GM23338 (cell line): ENCODE results near the gene SFTPB. TPM values are rescaled to one million over a fixed set of nuclear protein-coding genes. Genes with fewer than 3 reads are reported as not detected.

ENCODE experiments used
- ATAC-seq: fragments of 200-7000 bp; cut with Tn5 transposase; 3 replicates; pipeline ENCODE4 v1.9.1; 2020
- DNase-seq: peaks from one replicate; pipeline ENCODE4 v3.0.0-alpha.2; 2015; ENCODE audit warnings: low spot score
- H2AFZ ChIP-seq: fragments of 200-600 bp; sonication (generic); 2 replicates; pipeline ENCODE4 v1.8.0; 2016; ENCODE audit warnings: antibody characterized with exemption, mild to moderate bottlenecking, moderate library complexity
- H3F3A ChIP-seq: fragments of 200-600 bp; sonication (generic); replicated peaks from 2 replicates; pipeline ENCODE4 v1.8.0; 2017; ENCODE audit warnings: antibody characterized with exemption, mixed run types, low read depth
- H3K27ac ChIP-seq: fragments of 200-600 bp; sonication (generic); 2 replicates; pipeline ENCODE4 v1.6.1; 2016; ENCODE audit warnings: low read depth
- H3K27me3 ChIP-seq: fragments of 200-600 bp; sonication (generic); 2 replicates; pipeline ENCODE4 v1.8.0; 2016; ENCODE audit warnings: mild to moderate bottlenecking, mixed run types, moderate library complexity; ENCODE audit not compliant: insufficient read depth
- H3K36me3 ChIP-seq: fragments of 200-600 bp; sonication (generic); 2 replicates; pipeline ENCODE4 v1.8.0; 2016; ENCODE audit warnings: mild to moderate bottlenecking; ENCODE audit not compliant: insufficient read depth
- H3K4me1 ChIP-seq: fragments of 200-600 bp; sonication (generic); 2 replicates; pipeline ENCODE4 v1.8.0; 2016; ENCODE audit warnings: mild to moderate bottlenecking, moderate library complexity; ENCODE audit not compliant: insufficient read depth
- H3K4me2 ChIP-seq: fragments of 200-600 bp; sonication (generic); 2 replicates; pipeline ENCODE4 v1.7.1; 2017; ENCODE audit warnings: mixed run types
- H3K4me3 ChIP-seq: fragments of 200-600 bp; sonication (generic); 2 replicates; pipeline ENCODE4 v1.6.1; 2016; ENCODE audit warnings: mixed run types
- H3K79me2 ChIP-seq: fragments of 200-600 bp; sonication (generic); replicated peaks from 2 replicates; pipeline ENCODE4 v1.8.0; 2017; ENCODE audit warnings: mild to moderate bottlenecking; ENCODE audit not compliant: insufficient read depth
- H3K9me2 ChIP-seq: fragments of 200-600 bp; sonication (generic); 2 replicates; pipeline ENCODE4 v1.8.0; 2017; ENCODE audit not compliant: insufficient read depth
- H4K20me1 ChIP-seq: fragments of 200-600 bp; sonication (generic); replicated peaks from 2 replicates; pipeline ENCODE4 v1.8.0; 2017; ENCODE audit warnings: mild to moderate bottlenecking; ENCODE audit not compliant: insufficient read depth
- H3K27ac Mint-ChIP-seq: 2 replicates; pipeline ENCODE4 v1.8.0; 2020; ENCODE audit warnings: inconsistent platforms, mild to moderate bottlenecking, moderate library complexity, mixed read lengths
- H3K27me3 Mint-ChIP-seq: 3 replicates; pipeline ENCODE4 v1.8.0; 2022; ENCODE audit warnings: low read depth, mild to moderate bottlenecking, moderate library complexity, mixed read lengths, inconsistent platforms; ENCODE audit not compliant: insufficient read depth, poor library complexity
- H3K36me3 Mint-ChIP-seq: 3 replicates; pipeline ENCODE4 v1.8.0; 2021; ENCODE audit warnings: low read depth, mild to moderate bottlenecking, inconsistent platforms, moderate library complexity, mixed read lengths
- H3K4me1 Mint-ChIP-seq: 3 replicates; pipeline ENCODE4 v1.8.0; 2020; ENCODE audit warnings: mild to moderate bottlenecking, inconsistent platforms, mixed read lengths
- H3K4me3 Mint-ChIP-seq: 3 replicates; pipeline ENCODE4 v1.8.0; 2021; ENCODE audit warnings: moderate library complexity, mild to moderate bottlenecking, inconsistent platforms, mixed read lengths
- H3K9me3 Mint-ChIP-seq: 3 replicates; pipeline ENCODE4 v1.8.0; 2020; ENCODE audit warnings: moderate library complexity, mild to moderate bottlenecking, inconsistent platforms, mixed read lengths
- CREB1 ChIP-seq: fragments of 250-450 bp; sonication (Bioruptor Pico); IDR thresholded peaks from 2 replicates; pipeline ENCODE4 v1.5.0; 2020; ENCODE audit warnings: low read depth, mild to moderate bottlenecking, moderate library complexity
- EZH2 ChIP-seq: fragments of 200-600 bp; sonication (generic); IDR thresholded peaks from one replicate; pipeline ENCODE4 v1.8.0; 2017; ENCODE audit warnings: antibody characterized with exemption, mild to moderate bottlenecking, low read depth; ENCODE audit not compliant: unreplicated experiment
- EZH2phosphoT487 ChIP-seq: fragments of 200-600 bp; sonication (generic); IDR thresholded peaks from one replicate; pipeline ENCODE4 v1.8.1; 2018; ENCODE audit warnings: antibody characterized with exemption; ENCODE audit not compliant: unreplicated experiment
- JUNB ChIP-seq: IDR thresholded peaks from one replicate; pipeline ENCODE4 v1.6.1; 2016; ENCODE audit warnings: antibody characterized with exemption; ENCODE audit not compliant: unreplicated experiment
- NANOG ChIP-seq: IDR thresholded peaks from 2 replicates; pipeline ENCODE4 v1.6.1; 2016; ENCODE audit warnings: antibody characterized with exemption, borderline replicate concordance
- POLR2AphosphoS5 ChIP-seq: IDR thresholded peaks from 2 replicates; pipeline ENCODE4 v1.6.1; 2016; ENCODE audit warnings: antibody characterized with exemption, low read depth
- REST ChIP-seq: IDR thresholded peaks from one replicate; pipeline ENCODE4 v1.6.1; 2018; ENCODE audit warnings: antibody characterized with exemption; ENCODE audit not compliant: unreplicated experiment
- STAT1 ChIP-seq: IDR thresholded peaks from one replicate; pipeline ENCODE4 v1.6.1; 2016; ENCODE audit warnings: antibody characterized with exemption; ENCODE audit not compliant: unreplicated experiment
- ZNF114 ChIP-seq: fragments of 250-450 bp; sonication (Bioruptor Pico); IDR thresholded peaks from 2 replicates; pipeline ENCODE4 v1.5.0; 2020; ENCODE audit warnings: mild to moderate bottlenecking, moderate library complexity
- ZNF331 ChIP-seq: fragments of 250-450 bp; sonication (Bioruptor Pico); IDR thresholded peaks from 2 replicates; pipeline ENCODE4 v1.5.0; 2020; ENCODE audit warnings: low read depth, mild to moderate bottlenecking, moderate library complexity
- ZNF462 ChIP-seq: fragments of 250-450 bp; sonication (Bioruptor Pico); IDR thresholded peaks from 2 replicates; pipeline ENCODE4 v1.5.0; 2020; ENCODE audit warnings: mild to moderate bottlenecking, moderate library complexity
- polyA plus RNA-seq: library from polyadenylated mRNA; unstranded; fragments of >200 nt; fragmentation: Nextera tagmentation; extraction: Ambion mirVana; gene quantifications from 2 replicates; pipeline ENCODE4 v1.2.1, GENCODE V29; 2016
- total RNA-seq: library from RNA; depleted of rRNA; stranded (reverse); fragments of >200 nt; shearing (Covaris generic); gene quantifications from 2 replicates; pipeline ENCODE4 v1.2.3, GENCODE V29; 2014
- TF ChIP-seq, protein P1 (sequence below): IDR thresholded peaks from 2 replicates; pipeline ENCODE4 v1.6.1; 2016; ENCODE audit warnings: antibody characterized with exemption
- TF ChIP-seq, protein P2 (sequence below), 2 experiments: fragments of 200-600 bp in 1 of 2; sonication (generic) in 1 of 2; conservative IDR thresholded peaks; 2 replicates each; pipeline versions ENCODE4 v1.5.1 to v1.6.1; 2016 to 2017; ENCODE audit warnings: antibody characterized with exemption in 2 of 2, low read depth in 2 of 2, mild to moderate bottlenecking in 2 of 2, moderate library complexity in 1 of 2

Gene SFTPB
- total and polyA plus RNA-seq, 2 experiments from 2014 or later = 0.06 TPM; not detected in 1

- no peak for ATAC-seq
- H3K27me3 Mint-ChIP-seq = peaks cover 6% of the 10 kb centered on the region
- H3K9me3 Mint-ChIP-seq = no peaks in the 10 kb centered on the region
These were observed 36.0 kb upstream of the SFTPB start for GRCh38 chr2:85704038-85704437.

More at GRCh38 chr2:85704038-85704437, 36.0 kb upstream of the SFTPB start:
- no peak overlapping the region for H2AFZ ChIP-seq
- no peak overlapping the region for H3K4me3 ChIP-seq
- no peaks in the 10 kb centered on the region for H3F3A ChIP-seq
- no peaks in the 10 kb centered on the region for H3K9me2 ChIP-seq
- H3K4me2 ChIP-seq = no peak overlapping the region
- no peaks in the 10 kb centered on the region for H4K20me1 ChIP-seq
- Mint-ChIP-seq H3K4me1 (peaks cover 41% of the 10 kb centered on the region), H3K27ac (no peak overlapping the region), H3K36me3 (no peaks in the 10 kb centered on the region), H3K4me3 (no peak overlapping the region)
- no peaks in the 10 kb centered on the region for H3K79me2 ChIP-seq
- no peaks in the 10 kb centered on the region for H3K36me3 ChIP-seq
- H3K27me3 ChIP-seq = peaks cover 6% of the 10 kb centered on the region; the same call in 1 of the 2 replicates
- DNase-seq = no peak
- H3K4me1 ChIP-seq = peaks cover 16% of the 10 kb centered on the region
- H3K27ac ChIP-seq = no peak overlapping the region
- no peak for TF ChIP-seq NANOG
- no peak for TF ChIP-seq ZNF462 (CRISPR knock-in tag)
- TF ChIP-seq, protein P1, sequence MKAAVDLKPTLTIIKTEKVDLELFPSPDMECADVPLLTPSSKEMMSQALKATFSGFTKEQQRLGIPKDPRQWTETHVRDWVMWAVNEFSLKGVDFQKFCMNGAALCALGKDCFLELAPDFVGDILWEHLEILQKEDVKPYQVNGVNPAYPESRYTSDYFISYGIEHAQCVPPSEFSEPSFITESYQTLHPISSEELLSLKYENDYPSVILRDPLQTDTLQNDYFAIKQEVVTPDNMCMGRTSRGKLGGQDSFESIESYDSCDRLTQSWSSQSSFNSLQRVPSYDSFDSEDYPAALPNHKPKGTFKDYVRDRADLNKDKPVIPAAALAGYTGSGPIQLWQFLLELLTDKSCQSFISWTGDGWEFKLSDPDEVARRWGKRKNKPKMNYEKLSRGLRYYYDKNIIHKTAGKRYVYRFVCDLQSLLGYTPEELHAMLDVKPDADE = no peak
- TF ChIP-seq STAT1 = no peak
- no peak for TF ChIP-seq ZNF114 (CRISPR knock-in tag)
- TF ChIP-seq EZH2 = no peak
- no peak for TF ChIP-seq POLR2AphosphoS5
- TF ChIP-seq JUNB = no peak
- no peak for TF ChIP-seq ZNF331 (CRISPR knock-in tag)
- no peak for TF ChIP-seq CREB1 (CRISPR knock-in tag)
- no peak for TF ChIP-seq EZH2phosphoT487
- no peak for TF ChIP-seq REST
- TF ChIP-seq, protein P2, sequence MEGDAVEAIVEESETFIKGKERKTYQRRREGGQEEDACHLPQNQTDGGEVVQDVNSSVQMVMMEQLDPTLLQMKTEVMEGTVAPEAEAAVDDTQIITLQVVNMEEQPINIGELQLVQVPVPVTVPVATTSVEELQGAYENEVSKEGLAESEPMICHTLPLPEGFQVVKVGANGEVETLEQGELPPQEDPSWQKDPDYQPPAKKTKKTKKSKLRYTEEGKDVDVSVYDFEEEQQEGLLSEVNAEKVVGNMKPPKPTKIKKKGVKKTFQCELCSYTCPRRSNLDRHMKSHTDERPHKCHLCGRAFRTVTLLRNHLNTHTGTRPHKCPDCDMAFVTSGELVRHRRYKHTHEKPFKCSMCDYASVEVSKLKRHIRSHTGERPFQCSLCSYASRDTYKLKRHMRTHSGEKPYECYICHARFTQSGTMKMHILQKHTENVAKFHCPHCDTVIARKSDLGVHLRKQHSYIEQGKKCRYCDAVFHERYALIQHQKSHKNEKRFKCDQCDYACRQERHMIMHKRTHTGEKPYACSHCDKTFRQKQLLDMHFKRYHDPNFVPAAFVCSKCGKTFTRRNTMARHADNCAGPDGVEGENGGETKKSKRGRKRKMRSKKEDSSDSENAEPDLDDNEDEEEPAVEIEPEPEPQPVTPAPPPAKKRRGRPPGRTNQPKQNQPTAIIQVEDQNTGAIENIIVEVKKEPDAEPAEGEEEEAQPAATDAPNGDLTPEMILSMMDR (conservative IDR thresholded peaks at IDR 0.05; ENCODE audit: low read depth in 2 of 2) = no peak
